GM19193 (cell line): ENCODE data around the gene IKZF4.

ENCODE experiments used
- POLR2A ChIP-seq: IDR thresholded peaks from 4 replicates; pipeline ENCODE4 v1.6.1; 2011; ENCODE audit not compliant: insufficient read depth, insufficient read length; ENCODE audit errors: extremely low read depth

IKZF4 gene

GRCh38 chr12:56020423-56021184, at the start of gene IKZF4:
TSS of gene IKZF4 (plus strand) at chr12:56021043. CDS start at chr12:56021494, 451 bp downstream.
- TF ChIP-seq POLR2A = no peak

GRCh38 chr12:55972042-55972441, 48.8 kb upstream of the IKZF4 start:
- TF ChIP-seq POLR2A = no peak

DNA sequence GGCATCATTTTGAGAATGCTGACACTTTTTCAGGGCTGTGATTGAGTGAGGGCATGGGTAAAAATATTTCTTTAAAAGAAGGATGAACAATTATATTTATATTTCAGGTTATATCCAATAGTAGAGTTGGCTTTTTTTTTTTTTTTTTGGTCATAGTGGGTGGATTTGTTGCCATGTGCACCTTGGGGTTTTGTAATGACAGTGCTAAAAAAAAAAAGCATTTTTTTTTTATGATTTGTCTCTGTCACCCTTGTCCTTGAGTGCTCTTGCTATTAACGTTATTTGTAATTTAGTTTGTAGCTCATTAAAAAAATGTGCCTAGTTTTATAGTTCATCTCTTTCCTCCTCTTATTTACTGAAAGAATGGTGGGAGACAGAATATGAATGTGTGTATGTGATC, 48.4 kb upstream of the IKZF4 start:
- TF ChIP-seq POLR2A = no peak

- TF ChIP-seq POLR2A = no peak
Measured at GRCh38 chr12:55972911-55973598, 47.8 kb upstream of the IKZF4 start.

- TF ChIP-seq POLR2A = peak; percentile 92
Measured at GRCh38 chr12:55973599-55974307, 47.1 kb upstream of the IKZF4 start, which contains the start of gene RAB5B. TSS of gene RAB5B (plus strand) at chr12:55974078. CDS start at chr12:55986961, 12,883 bp downstream.

- TF ChIP-seq POLR2A = no peak
Measured at GRCh38 chr12:55974308-55974730, 46.5 kb upstream of the IKZF4 start.

GRCh38 chr12:55978393-55978792, 42.5 kb upstream of the IKZF4 start:
- TF ChIP-seq POLR2A = no peak

DNA sequence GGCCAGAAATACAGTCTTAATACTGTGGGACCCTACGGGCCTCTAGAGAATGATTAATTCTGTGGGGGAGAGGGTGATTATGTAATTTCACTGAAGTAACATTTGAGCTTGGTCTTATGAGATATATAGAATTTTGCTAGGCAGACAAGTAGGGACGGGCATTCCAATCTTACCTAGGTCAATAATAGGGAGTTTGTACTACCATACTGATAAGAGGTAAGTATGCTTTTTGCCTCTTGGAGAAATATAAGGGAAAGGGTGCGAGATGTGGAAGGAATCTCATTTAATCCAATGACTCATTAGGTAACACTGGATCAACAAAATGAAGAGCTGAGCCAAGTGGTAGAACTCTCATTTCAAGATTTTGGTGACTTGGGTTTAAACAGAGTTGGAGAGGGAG, 41.8 kb upstream of the IKZF4 start:
- no peak for TF ChIP-seq POLR2A

DNA sequence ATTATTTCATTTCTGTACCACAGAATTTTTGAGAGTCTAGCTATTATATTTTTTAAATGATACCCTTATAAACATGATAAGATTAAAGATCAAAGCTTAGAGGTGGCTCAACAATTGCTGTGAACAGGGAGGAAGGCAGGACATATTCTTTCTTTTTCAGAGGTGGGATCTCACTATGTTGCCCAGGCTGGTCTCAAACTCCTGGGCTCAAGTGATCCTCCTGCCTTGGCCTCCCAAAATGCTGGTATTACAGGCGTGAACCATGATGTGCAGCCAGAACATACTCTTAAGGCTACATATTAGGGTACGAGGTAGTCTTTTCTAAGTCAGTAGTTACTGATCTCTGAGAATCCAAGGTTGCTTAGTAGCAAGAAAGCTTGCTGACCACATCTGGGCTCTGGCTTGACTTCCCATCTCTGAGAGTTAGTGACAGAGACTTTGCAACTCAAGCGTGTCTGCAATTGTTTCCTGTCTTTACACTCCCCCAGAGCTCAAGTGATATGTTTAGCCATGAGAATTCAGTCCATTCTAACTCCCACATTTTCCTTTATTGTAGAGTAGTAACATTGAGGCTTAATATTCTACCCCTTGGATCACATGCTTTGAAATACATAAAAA, 38.4 kb upstream of the IKZF4 start:
- no peak for TF ChIP-seq POLR2A

- no peak for TF ChIP-seq POLR2A
Measured at GRCh38 chr12:55983232-55983842, 37.5 kb upstream of the IKZF4 start.

- TF ChIP-seq POLR2A = no peak
Measured at GRCh38 chr12:55984861-55985260, 36.0 kb upstream of the IKZF4 start.

DNA sequence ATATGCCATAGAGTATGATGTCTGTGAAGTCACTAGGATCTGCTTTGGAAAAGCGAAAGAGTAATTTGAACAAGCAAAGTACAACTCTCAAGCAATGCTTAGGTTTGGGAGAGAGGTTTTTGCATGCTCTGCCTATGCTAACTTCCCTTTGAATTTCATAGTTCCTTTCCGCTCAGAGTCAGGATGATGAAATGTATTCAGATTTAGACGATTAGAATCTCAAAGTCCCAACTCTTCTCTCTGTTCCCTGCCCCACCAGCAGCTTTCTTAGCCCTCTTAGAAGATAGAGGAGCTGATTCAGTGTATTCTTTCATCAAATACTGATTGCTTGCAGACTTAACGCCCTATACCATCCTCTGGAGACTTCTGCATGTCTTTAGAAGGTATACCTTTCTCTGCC, 35.5 kb upstream of the IKZF4 start:
- TF ChIP-seq POLR2A = no peak

DNA sequence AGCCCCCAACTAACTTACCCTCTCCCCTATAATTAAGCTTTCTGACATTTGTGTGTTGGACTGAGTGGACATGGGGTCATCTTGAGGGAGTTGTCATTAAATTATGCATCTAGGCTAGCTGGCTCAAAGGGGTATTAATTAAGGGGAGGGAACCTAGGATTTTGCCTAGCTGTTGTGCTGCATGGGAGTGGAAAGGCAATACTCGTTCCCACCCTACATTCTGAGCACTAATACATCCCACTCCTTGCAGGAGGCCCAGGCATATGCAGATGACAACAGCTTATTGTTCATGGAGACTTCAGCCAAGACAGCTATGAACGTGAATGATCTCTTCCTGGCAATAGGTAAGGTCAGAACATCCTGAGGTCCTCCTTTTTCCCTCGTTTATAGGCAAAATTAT, 29.7 kb upstream of the IKZF4 start:
- no peak for TF ChIP-seq POLR2A

DNA sequence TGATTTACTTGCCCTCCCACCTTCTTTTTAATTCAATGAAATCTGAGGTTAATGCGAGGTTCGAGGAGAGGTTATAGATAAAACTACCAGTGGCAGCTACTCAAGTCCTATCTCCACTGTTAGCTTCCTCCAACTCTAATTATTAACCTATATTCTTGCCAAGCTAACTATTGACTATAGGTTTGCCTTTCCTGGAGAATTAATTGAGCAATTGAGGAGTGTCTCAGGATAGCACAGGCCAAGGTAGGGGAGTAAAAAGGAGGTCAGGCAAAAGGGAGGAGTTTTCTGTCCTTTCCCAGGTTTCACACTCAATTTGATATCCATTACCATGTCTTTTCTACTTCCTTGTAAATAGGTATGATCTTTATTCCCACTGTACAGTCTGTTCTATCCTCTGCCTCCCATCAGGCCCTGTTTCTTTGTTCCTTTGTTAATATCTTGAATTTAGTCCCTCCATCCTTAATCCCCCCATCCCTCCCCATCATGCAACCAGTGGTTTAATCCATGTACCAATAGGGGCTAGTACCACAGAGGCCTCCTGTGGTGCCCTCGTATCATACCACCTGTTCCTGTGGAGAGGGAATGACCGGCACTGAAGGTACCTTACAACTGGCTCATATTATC, 27.5 kb upstream of the IKZF4 start:
- no peak for TF ChIP-seq POLR2A
